GM21737 (cell line): ENCODE measurements around the gene FAM89B.
A peak's percentile ranks its signal among the peaks of the same experiment; 100 is the strongest.

Experiments used
- ATAC-seq: cut with Tn5 transposase; IDR thresholded peaks from one replicate; pipeline ENCODE4 v1.9.1; 2021; ENCODE audit warnings: mild to moderate bottlenecking, moderate library complexity; ENCODE audit not compliant: unreplicated experiment

FAM89B gene

DNA sequence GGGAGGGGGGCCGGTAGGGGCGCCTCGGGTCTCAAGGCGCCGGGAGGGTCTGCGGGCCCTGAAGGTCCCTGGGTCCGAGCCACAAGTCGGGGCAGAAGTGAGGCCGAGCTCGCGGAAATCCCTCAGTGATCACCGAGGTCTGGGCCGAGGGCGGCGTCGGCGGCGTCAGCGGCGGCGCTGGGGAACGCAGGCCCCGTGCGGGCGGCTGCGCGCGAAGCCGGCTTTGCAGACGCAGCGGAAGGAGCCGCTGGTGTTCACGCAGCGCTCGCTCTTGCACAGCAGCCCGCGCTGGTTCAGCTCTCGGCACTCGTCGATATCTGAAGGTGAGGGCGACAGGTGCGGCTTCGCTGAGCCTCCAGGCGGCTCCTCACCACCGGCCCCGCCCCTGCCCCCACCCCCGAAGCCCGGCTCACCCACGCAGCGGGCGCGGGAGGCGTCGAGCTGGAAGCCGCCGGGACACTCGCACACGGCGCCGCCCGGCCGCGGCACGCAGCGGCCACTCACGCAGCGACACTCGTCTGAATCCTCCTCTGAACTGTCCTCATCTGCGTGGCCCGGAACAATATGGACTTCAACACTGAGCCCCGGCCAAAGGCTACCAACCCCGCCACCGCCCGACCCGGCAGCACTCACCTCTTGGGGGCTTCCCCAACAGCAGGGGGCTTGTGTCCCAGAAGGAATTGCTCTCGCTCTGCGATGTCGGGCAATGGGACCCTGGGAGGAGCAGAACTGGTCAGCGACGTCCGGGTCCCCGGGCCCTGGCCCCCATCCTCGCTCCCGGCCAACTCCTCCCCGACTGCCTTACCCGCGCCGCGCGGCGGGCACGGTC, 33.2 kb upstream of the FAM89B start:
- no peak for ATAC-seq

DNA sequence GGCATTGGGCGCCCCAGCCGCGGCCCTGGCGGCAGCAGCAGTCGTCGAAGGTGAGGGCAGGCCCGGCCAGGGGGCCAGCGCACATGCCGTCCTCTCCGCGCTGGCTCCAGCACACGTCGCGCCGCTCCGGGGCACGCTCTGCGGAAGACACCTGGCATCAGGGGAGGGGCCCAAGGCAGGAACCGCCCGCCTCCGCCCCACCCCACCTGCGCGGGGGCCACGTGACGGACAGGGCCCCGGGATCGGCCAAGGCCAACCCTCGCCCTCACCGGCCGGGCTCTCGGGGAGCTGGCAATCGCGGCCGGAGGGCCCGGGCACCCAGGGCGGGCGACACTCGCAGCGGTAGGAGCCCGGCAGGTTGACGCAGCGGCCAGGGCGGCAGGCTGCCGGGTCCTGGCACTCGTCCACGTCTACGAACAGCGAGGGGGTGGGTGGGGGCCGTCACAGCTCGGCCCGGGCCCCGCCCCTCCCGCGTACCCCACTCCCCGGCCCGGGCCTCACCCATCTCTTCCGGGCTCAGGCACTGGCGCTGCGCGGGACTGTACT, 32.5 kb upstream of the FAM89B start:
- ATAC-seq = peak; percentile 41

DNA sequence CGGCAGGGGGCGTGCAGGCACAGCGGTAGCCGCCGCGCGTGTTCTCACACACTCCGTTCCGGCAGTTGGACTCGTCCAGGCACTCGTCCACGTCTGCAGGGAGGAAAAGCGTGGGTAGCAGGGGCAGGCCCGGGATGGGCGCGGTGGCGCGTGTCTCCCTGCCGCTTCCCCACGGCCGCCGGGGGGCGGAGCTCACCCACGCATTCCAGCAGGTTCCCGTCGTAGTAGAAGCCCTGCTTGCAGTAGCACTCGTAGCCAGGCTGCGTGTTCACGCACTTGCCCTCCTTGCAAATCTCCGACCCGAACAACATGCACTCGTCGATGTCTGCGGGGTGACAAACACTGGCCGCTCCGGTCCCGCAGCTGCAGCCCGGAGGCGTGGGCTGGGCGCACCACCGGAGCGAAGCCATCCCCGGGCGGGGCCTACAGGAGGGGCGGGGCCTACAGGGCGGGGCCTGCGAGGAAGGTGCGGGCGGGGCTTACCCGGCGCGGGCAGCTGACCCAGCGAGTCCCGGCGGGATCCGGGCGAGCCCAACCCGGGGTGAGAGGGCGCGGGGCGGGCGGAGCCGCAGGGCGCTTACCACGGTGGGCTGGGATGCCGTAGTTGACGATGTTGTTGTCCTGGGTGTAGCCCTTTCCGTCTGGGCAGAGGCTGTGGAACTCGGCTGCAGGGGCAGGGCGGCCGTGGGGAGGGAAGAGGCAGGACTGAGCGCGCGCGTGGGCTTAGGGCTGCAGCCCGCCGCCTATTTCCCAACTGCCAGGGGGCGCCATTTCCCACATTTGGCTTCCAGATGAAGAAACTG, 31.8 kb upstream of the FAM89B start:
- ATAC-seq = peak; percentile 63

DNA sequence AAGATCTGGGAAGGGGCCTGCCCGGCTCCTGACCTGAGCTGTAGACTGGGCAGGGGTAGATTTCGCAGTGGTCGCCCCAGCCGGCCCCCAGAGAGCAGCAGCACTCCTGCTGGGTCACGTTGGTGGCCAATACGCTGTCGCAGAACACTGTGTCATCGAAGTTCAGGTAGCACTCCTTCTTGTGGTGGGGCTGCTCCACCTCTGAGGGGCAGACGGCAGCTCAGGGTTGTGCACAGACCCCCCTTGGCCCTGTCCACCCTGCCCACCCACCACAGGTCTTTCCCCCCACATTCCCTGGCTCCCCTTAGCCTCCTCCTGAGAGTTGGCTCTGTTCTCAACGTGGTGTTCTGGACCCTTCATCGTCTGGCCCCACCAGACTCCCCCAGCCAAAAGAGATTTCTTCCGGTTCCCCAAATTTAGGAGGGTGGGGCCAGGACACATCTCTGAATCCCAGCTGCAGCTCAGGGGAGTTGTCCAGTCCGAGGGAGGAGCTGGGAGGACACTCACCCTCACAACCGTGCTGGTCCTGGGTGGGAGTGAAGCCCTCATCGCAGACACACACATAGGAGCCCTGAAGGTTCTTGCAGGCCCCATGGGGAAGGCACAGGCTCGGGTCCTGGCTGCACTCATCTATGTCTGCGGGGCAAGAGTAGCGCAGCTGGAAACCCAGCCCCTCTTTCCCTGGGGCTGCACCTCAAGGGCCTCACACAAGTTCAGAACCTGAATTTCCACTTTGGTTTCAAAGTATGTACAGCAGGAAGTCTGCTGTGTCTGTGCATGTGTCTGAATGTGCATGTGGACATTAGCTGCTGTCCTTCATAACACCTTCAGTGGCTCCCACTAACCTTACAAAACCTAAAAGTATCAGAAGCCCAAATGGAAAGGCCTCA, 31.0 kb upstream of the FAM89B start:
- ATAC-seq = no peak

DNA sequence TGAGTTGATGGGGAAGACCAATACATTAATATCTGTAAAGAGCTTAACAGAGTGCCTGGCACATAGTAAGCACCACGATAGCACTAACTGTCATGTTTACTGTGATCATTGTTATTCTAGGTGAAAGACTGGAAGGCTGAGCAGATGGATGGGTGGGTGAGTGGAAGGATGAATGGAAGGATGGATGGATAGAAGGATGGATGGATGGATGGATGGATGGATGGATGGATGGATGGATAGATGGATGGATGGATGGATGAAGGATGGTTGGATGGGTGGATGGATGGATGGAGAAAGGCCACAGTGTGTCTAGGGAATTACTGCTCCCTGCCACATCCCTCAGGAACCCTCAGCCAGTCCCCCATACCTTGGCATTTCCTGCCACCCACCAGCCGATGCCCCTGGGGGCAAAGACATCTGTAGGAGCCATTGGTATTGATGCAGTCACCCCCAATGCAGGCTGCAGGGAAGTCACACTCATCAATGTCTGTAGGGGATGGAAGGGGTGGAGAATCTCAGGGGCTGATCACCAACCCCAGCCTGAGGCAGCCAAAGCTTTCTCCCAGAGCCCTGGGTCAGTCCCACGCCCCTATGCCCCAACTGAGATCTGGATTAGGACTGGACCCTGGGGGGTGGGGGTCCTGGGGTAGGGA, 29.5 kb upstream of the FAM89B start:
- no peak for ATAC-seq

DNA sequence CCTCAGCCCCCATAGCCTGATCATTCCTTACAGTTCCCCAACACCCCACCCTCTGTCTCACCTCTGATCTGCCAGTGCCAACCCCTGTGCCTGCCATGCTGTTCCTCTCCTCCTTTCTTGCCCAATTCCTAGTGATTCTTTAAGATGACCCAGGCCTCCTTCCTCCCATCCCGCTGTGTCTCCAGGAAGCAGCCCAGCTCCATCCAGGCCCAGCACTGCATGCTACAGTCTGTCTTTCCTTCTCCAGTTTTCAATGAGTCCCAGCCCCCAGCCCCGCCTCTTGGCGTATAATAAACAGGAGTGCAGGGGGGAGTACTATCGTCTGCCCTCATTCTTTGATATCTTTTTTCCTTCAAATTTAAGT, 26.5 kb upstream of the FAM89B start:
- no peak for ATAC-seq

DNA sequence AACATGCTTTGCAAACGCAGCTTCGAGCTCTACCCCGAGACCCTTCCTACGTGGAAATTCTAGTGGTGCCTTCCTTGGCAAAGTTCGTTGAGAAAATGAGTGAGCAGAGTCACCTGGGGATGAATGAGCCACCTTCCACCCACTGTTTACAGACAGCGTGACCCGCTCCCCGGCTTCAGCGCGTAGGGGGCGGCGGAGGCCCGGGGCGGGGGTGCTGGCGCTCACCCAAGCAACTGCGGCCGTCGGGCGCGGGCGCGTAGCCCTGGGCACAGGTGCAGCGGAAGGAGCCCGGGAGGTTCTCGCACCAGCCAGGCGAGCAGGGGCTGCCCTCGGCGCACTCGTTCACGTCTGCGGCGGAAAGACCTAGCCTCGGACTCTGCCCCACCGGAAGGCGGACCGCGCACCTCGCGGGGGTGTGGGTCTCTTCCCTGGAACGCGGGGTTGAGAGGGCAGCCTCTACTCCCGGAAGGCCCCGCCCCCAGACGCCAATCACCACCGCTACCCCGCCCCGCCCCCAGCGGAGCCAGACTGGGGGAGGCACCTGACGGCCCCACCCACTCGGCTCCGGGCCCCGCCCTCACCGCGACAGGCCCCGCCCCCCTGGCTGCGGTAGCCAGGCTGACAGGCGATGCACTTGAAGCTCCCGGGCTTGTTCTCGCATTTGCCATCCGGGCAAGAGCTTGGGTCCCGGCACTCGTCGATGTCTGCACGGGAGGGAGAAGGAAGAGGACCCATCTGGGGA, 25.9 kb upstream of the FAM89B start:
- peak; percentile 57 for ATAC-seq

DNA sequence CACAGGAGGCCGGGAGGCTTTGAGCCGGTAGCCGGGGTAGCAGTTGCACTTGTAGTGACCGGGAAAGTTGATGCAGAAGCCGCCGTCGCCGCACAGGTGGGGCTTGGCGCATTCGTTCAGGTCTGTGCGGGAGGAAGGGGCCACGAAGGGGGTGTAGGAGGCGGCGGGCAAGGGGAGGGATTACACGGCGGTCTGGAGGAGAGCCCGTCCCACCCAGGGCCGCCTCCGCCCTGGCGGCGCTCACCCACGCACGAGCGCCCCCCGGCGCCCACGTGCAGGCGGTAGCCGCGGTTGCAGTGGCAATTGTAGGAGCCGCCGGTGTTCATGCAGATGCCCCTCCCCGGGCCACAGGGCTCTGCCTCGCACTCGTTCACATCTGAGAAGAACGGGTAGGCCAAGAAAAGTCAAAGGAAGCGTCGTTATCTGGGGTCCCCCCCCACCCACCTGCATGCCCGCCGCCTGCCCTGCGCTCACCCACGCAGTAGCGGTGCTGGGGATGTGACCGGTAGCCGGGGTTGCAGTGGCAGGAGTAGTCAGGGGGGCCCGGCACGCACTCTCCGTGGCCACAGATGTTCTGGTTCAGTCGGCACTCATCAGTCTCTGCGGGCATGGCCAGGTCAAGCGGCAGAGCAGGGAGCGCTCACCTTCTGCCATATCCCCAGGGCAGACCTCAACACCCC, 24.8 kb upstream of the FAM89B start:
- no peak for ATAC-seq

DNA sequence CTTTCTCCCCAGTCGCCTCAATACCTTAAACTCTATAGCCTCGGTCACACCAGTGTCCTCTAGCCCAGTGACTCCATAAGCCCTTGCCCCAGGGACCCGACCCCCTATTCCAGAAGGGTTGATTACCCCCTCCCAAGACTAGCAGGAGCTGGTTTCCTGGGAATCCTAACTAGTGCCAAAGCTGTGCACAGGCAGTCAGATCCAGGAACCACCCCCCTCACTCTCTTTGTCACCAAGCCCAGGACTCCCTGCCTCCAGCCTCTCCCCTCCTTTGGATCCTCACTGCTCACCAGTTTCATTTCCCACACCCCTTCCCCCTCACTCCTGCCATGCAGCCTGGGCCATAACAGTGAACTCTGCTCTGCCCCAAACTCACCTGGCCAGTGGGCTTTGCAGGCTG, 23.9 kb upstream of the FAM89B start:
- ATAC-seq = no peak

DNA sequence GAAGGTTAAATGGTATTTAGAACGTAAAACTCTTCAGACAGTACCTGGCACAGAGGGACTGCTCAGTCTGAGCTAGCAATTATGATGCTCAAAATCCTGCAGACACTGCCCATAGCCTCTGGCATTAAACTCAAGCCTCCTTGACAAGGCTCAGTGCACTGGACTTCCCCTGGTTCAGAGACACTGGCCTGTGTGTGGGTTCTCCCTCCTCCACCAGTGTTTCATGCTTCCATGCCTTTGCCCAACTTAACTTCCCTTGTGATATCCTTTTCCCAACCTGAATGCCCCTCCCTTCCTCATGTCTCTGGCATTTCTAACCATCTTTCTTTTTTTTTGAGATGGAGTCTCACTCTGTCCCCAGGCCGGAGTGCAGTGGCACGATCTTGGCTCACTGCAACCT, 23.2 kb upstream of the FAM89B start:
- ATAC-seq = no peak

DNA sequence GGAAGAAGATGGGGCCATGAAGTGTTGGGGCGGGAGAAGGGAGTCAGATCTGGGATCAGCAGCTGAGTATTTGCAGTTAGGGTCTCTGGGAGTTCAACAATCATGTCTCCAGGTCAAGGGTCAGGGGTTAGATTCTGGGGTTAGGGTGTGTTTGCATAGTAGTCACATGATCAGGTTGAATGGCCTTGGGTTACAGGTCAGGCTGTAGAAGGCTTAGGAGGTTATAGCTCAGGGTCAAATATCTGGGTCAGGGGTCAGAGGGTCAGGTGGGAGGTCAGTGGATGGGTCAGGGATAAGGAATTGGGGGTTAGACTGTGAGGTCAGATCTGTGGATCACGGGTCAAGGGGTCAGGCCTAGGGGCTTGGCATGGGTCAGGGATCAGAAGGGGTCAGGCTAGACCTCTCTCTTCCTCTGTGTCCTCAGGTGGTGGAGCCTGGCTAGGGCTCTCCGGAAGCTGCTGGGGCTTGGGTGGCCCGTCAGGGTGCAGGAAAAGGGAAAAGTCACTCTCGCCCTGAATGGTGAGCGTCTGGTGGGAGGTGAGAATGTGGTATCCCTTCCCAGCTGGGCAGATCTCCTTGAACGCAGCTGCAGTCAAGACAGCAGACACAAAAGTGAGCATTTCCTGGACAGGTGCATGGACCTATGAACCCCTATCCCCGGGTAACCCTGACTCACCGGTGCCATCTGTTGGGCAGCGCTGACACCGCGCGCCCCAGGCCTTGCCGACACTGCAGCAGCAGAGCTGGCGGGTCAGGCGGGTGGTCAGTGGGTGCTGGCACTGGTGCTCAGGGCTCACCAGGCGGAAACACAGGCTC, 20.6 kb upstream of the FAM89B start:
- ATAC-seq = peak; percentile 49

DNA sequence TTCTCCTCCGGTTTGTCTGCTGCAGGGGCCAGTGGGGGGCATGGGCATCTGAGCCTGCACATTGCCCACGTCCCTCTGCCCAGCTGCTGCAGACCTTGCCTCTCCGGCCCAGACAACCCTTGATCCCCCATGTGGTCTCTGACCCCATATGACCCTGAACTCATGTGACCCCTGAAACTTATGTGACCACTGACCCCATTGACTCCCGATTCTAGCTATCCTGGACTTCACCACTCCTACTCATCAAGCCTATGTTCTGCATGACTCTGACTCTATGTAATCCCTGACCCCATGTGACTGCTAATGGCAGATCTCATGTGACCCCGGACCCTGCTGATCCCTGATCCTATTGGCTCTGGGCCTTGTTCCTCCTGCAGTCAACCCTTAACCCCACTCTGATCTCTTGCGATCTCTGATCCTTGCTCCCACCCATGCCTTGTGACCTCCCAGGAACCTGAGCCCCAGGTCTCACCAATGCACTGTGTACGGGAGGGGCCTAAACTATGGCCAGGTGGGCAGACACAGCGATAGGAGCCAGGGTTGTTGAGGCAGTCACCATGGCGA, 19.9 kb upstream of the FAM89B start:
- no peak for ATAC-seq

DNA sequence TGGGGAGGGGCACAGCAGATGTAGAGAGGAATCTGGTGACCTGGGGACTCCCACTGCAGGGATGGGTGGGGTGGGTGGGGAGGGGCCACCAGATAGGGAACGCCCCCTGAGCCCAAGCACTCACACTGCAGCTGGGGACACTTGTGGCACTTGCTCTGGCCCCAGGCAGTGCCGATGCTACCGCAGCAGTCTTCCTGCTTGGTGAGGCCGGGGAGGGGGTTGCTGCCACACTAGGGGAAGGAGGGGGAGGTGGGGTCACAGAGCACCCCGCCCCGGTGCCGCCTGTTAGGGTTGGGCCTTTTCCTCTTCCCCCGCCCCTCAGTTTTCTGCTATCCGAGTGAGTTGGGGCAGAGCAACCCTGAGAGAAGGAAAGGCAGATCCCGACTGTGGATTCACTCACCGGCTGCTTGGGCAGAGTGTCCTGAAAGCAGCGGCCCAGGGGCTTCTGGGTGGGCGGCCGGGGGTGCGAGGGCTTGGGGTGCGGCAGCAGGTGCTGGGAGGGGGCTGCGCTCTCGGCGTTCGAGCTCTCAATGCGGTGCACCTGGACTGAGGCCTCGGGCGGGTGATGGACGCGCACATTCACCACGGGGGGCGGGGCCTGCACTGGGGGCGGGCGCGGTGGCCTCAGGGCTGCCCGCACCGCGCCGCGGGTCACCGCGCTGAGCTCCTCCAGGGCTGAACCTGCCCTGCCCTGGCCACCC, 18.9 kb upstream of the FAM89B start:
- ATAC-seq = no peak

DNA sequence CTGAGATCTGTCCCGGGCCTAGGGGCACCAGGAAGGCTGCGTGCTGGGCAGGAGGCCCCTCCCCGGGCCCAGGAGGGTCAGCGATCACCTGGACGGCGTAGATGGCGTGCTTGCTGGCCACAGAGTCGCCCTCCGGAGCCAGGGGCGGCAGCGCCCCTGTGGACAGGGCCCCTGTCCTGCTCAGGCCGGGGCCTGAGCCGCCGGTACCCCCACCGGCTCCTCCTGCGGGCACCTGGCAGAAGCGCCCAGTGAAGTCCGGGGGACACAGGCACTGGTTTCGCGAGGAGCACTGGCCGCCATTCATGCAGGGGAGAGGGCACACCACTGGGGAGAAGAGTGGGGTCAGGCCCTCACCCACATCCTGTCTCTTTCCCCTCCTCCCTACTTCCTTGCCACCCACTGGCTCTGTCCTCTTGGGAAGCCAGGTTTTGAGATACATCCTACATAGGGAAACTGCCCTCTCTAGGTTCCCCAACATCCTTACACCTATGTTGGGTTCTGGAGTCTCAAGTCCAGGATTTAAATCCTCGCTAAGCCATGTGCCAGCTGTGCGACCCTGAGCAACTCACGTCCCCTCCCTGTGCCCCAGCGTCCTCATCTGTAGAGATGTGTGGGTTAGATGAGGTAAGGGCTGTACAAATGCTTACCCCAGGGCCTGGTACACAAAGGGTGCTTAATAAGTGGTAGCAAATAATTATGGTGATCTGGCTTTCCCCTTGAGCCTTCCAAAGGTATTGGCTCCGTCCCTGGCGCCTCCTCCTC, 18.1 kb upstream of the FAM89B start:
- ATAC-seq = no peak

DNA sequence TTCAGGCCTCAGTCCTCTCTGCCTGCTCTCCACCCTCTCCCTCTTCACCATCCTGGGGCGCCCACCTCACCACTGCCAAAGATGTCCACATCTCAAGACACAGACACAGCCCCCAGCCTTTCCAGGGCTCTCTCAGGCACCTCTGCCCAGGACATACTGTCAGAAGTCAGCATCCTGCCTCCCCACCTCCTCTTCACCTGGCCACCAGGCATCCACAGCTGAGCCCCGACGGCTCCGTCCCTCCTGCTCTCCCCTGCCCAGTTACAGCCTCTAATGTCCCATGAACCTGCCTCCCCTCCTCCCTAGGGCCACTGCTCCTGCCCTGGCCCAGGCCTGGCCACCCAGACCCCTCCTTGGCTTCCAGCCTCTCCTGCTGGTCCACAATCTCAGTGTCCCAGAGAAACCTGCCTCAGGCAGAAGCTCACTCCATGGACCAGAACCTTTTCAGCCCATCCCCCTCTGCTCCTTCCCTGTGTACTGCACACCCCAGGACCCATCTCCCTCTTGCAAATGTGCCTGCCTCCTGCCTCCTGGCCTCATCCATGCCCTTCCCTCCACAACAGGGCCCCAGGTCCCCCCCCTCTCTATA, 17.4 kb upstream of the FAM89B start:
- no peak for ATAC-seq

DNA sequence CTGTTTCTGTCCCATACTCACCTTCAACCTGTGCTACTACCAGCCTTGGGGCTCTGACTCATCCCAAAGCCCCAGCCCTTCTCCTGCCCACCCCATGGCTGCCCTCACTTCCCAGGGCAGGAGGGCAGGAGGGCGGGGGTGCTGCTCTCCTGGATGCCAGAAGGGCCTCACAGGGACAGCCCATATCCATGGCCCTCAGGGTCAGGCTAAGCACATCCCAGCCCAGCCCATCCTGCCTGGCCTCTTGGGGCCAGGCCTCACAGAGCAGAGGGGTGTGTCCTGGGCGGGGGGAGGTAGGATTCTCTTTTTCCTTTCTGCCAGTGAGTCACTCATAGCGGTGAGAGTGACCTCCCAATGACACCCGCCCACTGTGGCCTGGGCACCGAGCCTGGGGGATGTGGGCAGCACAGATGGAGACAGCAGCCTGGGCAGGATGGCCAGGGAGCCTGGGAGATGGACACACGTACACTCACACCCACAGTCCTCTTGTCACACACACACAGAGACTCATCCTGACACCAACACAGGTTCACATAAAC, 16.6 kb upstream of the FAM89B start:
- no peak for ATAC-seq
